ENCODE measurements around the gene APLN. TPM values are rescaled to one million over a fixed set of nuclear protein-coding genes. Genes with fewer than 3 reads are reported as not detected.

The APLN gene
- total and polyA plus RNA-seq, 9 of the 15 experiments (the other 6 are each of a cell fraction or from before 2014, with no cell fraction given) = 0.04 to 0.06 TPM; not detected in 7

- TF ChIP-seq ZBTB17 (CRISPR knock-in tag; IDR thresholded peaks at IDR 0.05) = no peak
- TF ChIP-seq RBM25 (IDR thresholded peaks at IDR 0.05; ENCODE audit: low read depth, low read length, severe bottlenecking) = peak; percentile 59
- peak; percentile 40 for TF ChIP-seq ZFP36 (IDR thresholded peaks at IDR 0.05; ENCODE audit: low read depth, low read length, partially characterized antibody)
- TF ChIP-seq STAT5B (CRISPR knock-in tag; IDR thresholded peaks at IDR 0.05) = no peak
Observed at GRCh38 chrX:129613596-129613995, 41.2 kb downstream of the APLN start (continued).

DNA sequence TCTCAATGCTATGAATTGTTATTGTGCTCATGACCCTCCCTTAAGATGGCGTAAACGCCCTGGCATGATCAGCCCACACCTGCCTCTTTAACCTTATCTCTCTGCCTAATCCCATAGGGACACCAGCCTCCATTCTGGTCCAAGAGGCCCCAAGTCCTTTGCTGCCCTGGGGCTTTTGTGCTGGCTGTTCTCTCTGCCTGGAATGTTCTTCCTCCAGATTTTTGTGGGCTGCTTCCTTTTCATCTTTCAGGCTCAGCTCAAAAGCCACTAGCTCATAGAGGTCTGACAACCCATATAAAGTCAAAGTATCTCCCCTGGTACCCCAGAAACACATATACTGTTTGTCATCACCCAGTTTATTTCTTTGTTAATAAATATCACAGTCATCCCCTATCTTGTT is 42.4 kb downstream of the APLN start:
- in situ Hi-C loops (cut with MboI) (no loop called here), intact Hi-C loops (cut with micrococcal nuclease) (no loop called here)
- POLR2A ChIA-PET = interaction anchor here (0.7 kb wide), 1 partner anchor 113 kb away, joined by 3 read pairs; no protein-coding TSS in a partner anchor
- Histone ChIP-seq H3K4me1 (replicated peaks in 1 of 2; ENCODE audit: control insufficient read depth in 2 of 2, insufficient read depth in 2 of 2, low read length in 2 of 2) (no peaks in the 10 kb centered on the region; a peak in 3 of 5 replicates), H3K4me2 (ENCODE audit: insufficient read depth, low read length) (no peak overlapping the region), H3K4me3 (no peak overlapping the region), H3K27me3 (ENCODE audit: control insufficient read depth in 2 of 2, insufficient read depth in 2 of 2, low read length in 2 of 2) (no peaks in the 10 kb centered on the region), H3K9ac (ENCODE audit: insufficient read depth in 1 of 2, low read depth in 2 of 2, low read length in 2 of 2) (no peak overlapping the region), H2AFZ (ENCODE audit: low read depth, low read length) (no peak overlapping the region), H3K79me2 (ENCODE audit: control insufficient read depth, insufficient read depth, low read length) (no peaks in the 10 kb centered on the region), H3K36me3 (ENCODE audit: control insufficient read depth, insufficient read depth, low read length) (no peaks in the 10 kb centered on the region), H3K9me1 (ENCODE audit: control insufficient read depth, insufficient read depth, low read length) (no peaks in the 10 kb centered on the region), H3K27ac (ENCODE audit: extremely low read depth, low read depth, low read length) (no peak overlapping the region), H4K20me1 (replicated peaks; ENCODE audit: control insufficient read depth, insufficient read depth, low read length) (no peaks in the 10 kb centered on the region), H3K9me3 (replicated peaks; ENCODE audit: control insufficient read depth, insufficient read depth, low read depth, low read length) (no peaks in the 10 kb centered on the region)
- CTCF ChIA-PET (ENCODE audit: low intra/inter-chr PET ratio) = interaction anchor here (0.9 kb wide), 1 partner anchor 114 kb away, joined by 3 read pairs; no protein-coding TSS in a partner anchor
- no peak for FAIRE-seq
- no peak for ATAC-seq
- WGBS (ENCODE audit: insufficient coverage, low coverage, missing lambda C conversion rate) = 11% methylated on average over 2 of the region's 2 CpGs
- DNase-seq (ENCODE audit: extremely low read depth in 1 of 4, low spot score in 3 of 4) = no peak
- TF ChIP-seq ZNF431 (CRISPR knock-in tag; IDR thresholded peaks at IDR 0.05) = no peak
- TF ChIP-seq ZNF551 (CRISPR knock-in tag; IDR thresholded peaks at IDR 0.05) = no peak
- TF ChIP-seq TFE3 (CRISPR knock-in tag; IDR thresholded peaks at IDR 0.05) = no peak
- no TSS peak for BruUV-seq (replicated peaks)
